CD4-positive, alpha-beta T cell (primary cell): ENCODE results near the gene AGAP1. TPM values are rescaled to one million over a fixed set of nuclear protein-coding genes. Genes with fewer than 3 reads are reported as not detected.

Source experiments
- ATAC-seq: fragments of 200-7000 bp; cut with Tn5 transposase; one replicate; pipeline ENCODE4 v1.10.0; 2022; ENCODE audit warnings: mild to moderate bottlenecking; ENCODE audit not compliant: poor library complexity
- CTCF ChIA-PET: fragments of 350-600 bp; sonication (Branson Sonifier 250); formaldehyde crosslinking; loops from one replicate; lab custom pipeline; 2021; ENCODE audit warnings: antibody characterized with exemption, inconsistent platforms; lab: Charles Lee
- POLR2A ChIA-PET: fragments of 350-600 bp; sonication (Branson Sonifier 250); formaldehyde crosslinking; loops from one replicate; lab custom pipeline; 2021; ENCODE audit warnings: antibody characterized with exemption, inconsistent platforms; lab: Charles Lee
- DNase-seq, 14 experiments: peaks; one replicate each; pipeline ENCODE4 v3.0.0-alpha.2; 2013 to 2020; ENCODE audit warnings: mixed read lengths in 2 of 14
- H3K27ac ChIP-seq, 2 donors: one replicate each; pipeline versions ENCODE4 v1.5.1 to v1.7.0; 2013; ENCODE audit warnings: low read length in 2 of 2, low read depth in 1 of 2, mild to moderate bottlenecking in 1 of 2
- H3K27me3 ChIP-seq, 2 experiments: 1 replicate in 1 of 2; 2 replicates in 1 of 2; pipeline versions ENCODE4 v1.6.1 to v1.7.0; 2013; ENCODE audit warnings: low read length in 2 of 2, control low read depth in 1 of 2, mild to moderate bottlenecking in 1 of 2, moderate library complexity in 1 of 2; ENCODE audit not compliant: insufficient read depth in 2 of 2, control insufficient read depth in 1 of 2
- H3K36me3 ChIP-seq: one replicate; pipeline ENCODE4 v1.6.1; 2013; ENCODE audit warnings: low read length, control low read depth; ENCODE audit not compliant: insufficient read depth
- H3K4me1 ChIP-seq: one replicate; pipeline ENCODE4 v1.6.1; 2013; ENCODE audit warnings: low read length, control low read depth; ENCODE audit not compliant: insufficient read depth
- H3K4me3 ChIP-seq: one replicate; pipeline ENCODE4 v1.5.1; 2013; ENCODE audit warnings: mild to moderate bottlenecking, low read length, moderate library complexity
- H3K9me3 ChIP-seq, 2 experiments: 1 replicate in 1 of 2; 2 replicates in 1 of 2; pipeline versions ENCODE4 v1.6.1 to v1.7.0; 2013; ENCODE audit warnings: low read length in 2 of 2, mild to moderate bottlenecking in 2 of 2, control low read depth in 1 of 2, moderate library complexity in 1 of 2; ENCODE audit not compliant: control insufficient read depth in 1 of 2, insufficient read depth in 1 of 2
- H3K27ac Mint-ChIP-seq: one replicate; pipeline ENCODE4 v1.8.0; 2020; ENCODE audit warnings: mixed read lengths
- H3K27me3 Mint-ChIP-seq: one replicate; pipeline ENCODE4 v1.8.0; 2021; ENCODE audit warnings: mixed read lengths
- H3K36me3 Mint-ChIP-seq: one replicate; pipeline ENCODE4 v1.8.0; 2021; ENCODE audit warnings: low read depth, mixed read lengths
- H3K4me1 Mint-ChIP-seq: one replicate; pipeline ENCODE4 v1.8.0; 2021; ENCODE audit warnings: low read depth, mixed read lengths
- H3K4me3 Mint-ChIP-seq: one replicate; pipeline ENCODE4 v1.8.0; 2020; ENCODE audit warnings: mild to moderate bottlenecking, mixed read lengths
- H3K9me3 Mint-ChIP-seq: one replicate; pipeline ENCODE4 v1.8.0; 2020; ENCODE audit warnings: mixed read lengths
- CTCF ChIP-seq: fragments of 200-600 bp; IDR thresholded peaks from one replicate; pipeline ENCODE4 v1.8.0; 2022; ENCODE audit warnings: antibody characterized with exemption, mild to moderate bottlenecking
- intact Hi-C, 2 experiments: fragments of 100-400 bp; cut with DNase I in 1 of 2; cut with micrococcal nuclease in 1 of 2; formaldehyde crosslinking; loops; one replicate each; pipeline versions ENCODE4 v1.15.1 to v1.9.0; 2023 to 2025; cut with DNase I, micrococcal nuclease
- total RNA-seq, 174 experiments: library from RNA in 2 of 174; stranded (reverse) in 2 of 174; gene quantifications; one replicate each; pipeline ENCODE4 v1.2.3 and lab custom pipeline; 2021 to 2026

The AGAP1 gene
- total RNA-seq, 2 experiments from 2014 or later, result 2.6 to 3.1 TPM

GRCh38 chr2:236168110-236169080 is 674.6 kb downstream of the AGAP1 start, which contains the start of gene GBX2:
Gene GBX2 (minus strand): TSS chr2:236168386. CDS start chr2:236167971, 415 bp downstream.
- peaks cover 60 to 88% of the 10 kb centered on the region in 2 experiments for H3K27me3 ChIP-seq
- peaks cover 9% of the 10 kb centered on the region for H3K4me1 ChIP-seq
- intact Hi-C loops, result no loop called here
- H3K9me3 Mint-ChIP-seq, result no peaks in the 10 kb centered on the region
- no peak within 1 kb of the TSS for H3K27ac Mint-ChIP-seq
- no peak within 1 kb of the TSS for H3K27ac ChIP-seq
- H3K36me3 Mint-ChIP-seq, result no peaks in the 10 kb centered on the region
- TF ChIP-seq CTCF, result no peak
- no peak within 1 kb of the TSS for H3K4me3 ChIP-seq
- H3K4me3 Mint-ChIP-seq, result no peak within 1 kb of the TSS
- peaks cover 58% of the 10 kb centered on the region for H3K27me3 Mint-ChIP-seq
- ChIA-PET CTCF (no interaction called here), POLR2A (no interaction called here)
- ATAC-seq (no peak), DNase-seq (no peak)
- peaks cover 25% of the 10 kb centered on the region for H3K4me1 Mint-ChIP-seq
- H3K36me3 ChIP-seq, result no peaks in the 10 kb centered on the region
- peaks cover 0 to 32% of the 10 kb centered on the region in 2 experiments for H3K9me3 ChIP-seq

GRCh38 chr2:236169151-236169721 is 675.4 kb downstream of the AGAP1 start:
- POLR2A ChIA-PET, result no interaction called here
- CTCF ChIA-PET, result no interaction called here
- Histone ChIP-seq H3K27me3 (peaks cover 63 to 91% of the 10 kb centered on the region in 2 experiments), H3K27ac (no peak overlapping the region), H3K4me1 (peaks cover 9% of the 10 kb centered on the region), H3K9me3 (peaks cover 0 to 36% of the 10 kb centered on the region in 2 experiments), H3K4me3 (no peak overlapping the region), H3K36me3 (no peaks in the 10 kb centered on the region)
- TF ChIP-seq CTCF, result no peak
- no peaks in the 10 kb centered on the region for H3K36me3 Mint-ChIP-seq
- no peak overlapping the region for H3K4me3 Mint-ChIP-seq
- peaks cover 25% of the 10 kb centered on the region for H3K4me1 Mint-ChIP-seq
- no peaks in the 10 kb centered on the region for H3K9me3 Mint-ChIP-seq
- intact Hi-C loops, result no loop called here
- no peak overlapping the region for H3K27ac Mint-ChIP-seq
- DNase-seq (no peak), ATAC-seq (no peak)
- peaks cover 66% of the 10 kb centered on the region for H3K27me3 Mint-ChIP-seq

GRCh38 chr2:236169741-236170589 is 676.1 kb downstream of the AGAP1 start:
- Histone ChIP-seq H3K4me1 (peaks cover 9% of the 10 kb centered on the region), H3K27ac (no peak overlapping the region), H3K36me3 (no peaks in the 10 kb centered on the region), H3K4me3 (no peak overlapping the region), H3K27me3 (peaks cover 66 to 92% of the 10 kb centered on the region in 2 experiments), H3K9me3 (peaks cover 0 to 31% of the 10 kb centered on the region in 2 experiments)
- DNase-seq (no peak), ATAC-seq (no peak)
- no peak for TF ChIP-seq CTCF
- no peak overlapping the region for H3K4me3 Mint-ChIP-seq
- peaks cover 69% of the 10 kb centered on the region for H3K27me3 Mint-ChIP-seq
- no peak overlapping the region for H3K27ac Mint-ChIP-seq
- H3K36me3 Mint-ChIP-seq, result no peaks in the 10 kb centered on the region
- H3K9me3 Mint-ChIP-seq, result no peaks in the 10 kb centered on the region
- POLR2A ChIA-PET, result no interaction called here
- peaks cover 21% of the 10 kb centered on the region for H3K4me1 Mint-ChIP-seq
- CTCF ChIA-PET, result no interaction called here
- intact Hi-C loops, result no loop called here
